Osteoblast (primary cell): ENCODE measurements around the gene DZIP1L. TPM values are rescaled to one million over a fixed set of nuclear protein-coding genes. Genes with fewer than 3 reads are reported as not detected.
A peak's percentile ranks its signal among the peaks of the same experiment; 100 is the strongest.

Experiments
- DNase-seq: peaks from one replicate; pipeline ENCODE4 v3.0.0; 2011; ENCODE audit warnings: low spot score, mixed read lengths; ENCODE audit not compliant: insufficient read length; ENCODE audit errors: missing footprints
- H2AFZ ChIP-seq: 2 replicates; pipeline ENCODE4 v1.6.0; 2011; ENCODE audit warnings: mild to moderate bottlenecking, low read length
- H3K27ac ChIP-seq: 2 replicates; pipeline ENCODE4 v1.5.1; 2011; ENCODE audit warnings: mild to moderate bottlenecking, low read depth, low read length, moderate library complexity
- H3K27me3 ChIP-seq: 2 replicates; pipeline ENCODE4 v1.6.0; 2012; ENCODE audit warnings: mild to moderate bottlenecking, control low read depth, inconsistent platforms, low read length, moderate library complexity; ENCODE audit not compliant: insufficient read depth
- H3K36me3 ChIP-seq: 2 replicates; pipeline ENCODE4 v1.5.1; 2011; ENCODE audit warnings: mild to moderate bottlenecking, low read length, control low read depth, moderate library complexity; ENCODE audit not compliant: insufficient read depth
- H3K4me1 ChIP-seq: 2 replicates; pipeline ENCODE4 v1.5.1; 2011; ENCODE audit warnings: mild to moderate bottlenecking, low read length, control low read depth, moderate library complexity; ENCODE audit not compliant: insufficient read depth
- H3K4me2 ChIP-seq: 2 replicates; pipeline ENCODE4 v1.6.0; 2011; ENCODE audit warnings: mild to moderate bottlenecking, low read length; ENCODE audit not compliant: insufficient read depth
- H3K4me3 ChIP-seq: fragments of 200-600 bp; sonication (generic); 3 replicates; pipeline ENCODE4 v1.5.1; 2012; ENCODE audit warnings: mild to moderate bottlenecking, low read length, inconsistent platforms; ENCODE audit not compliant: insufficient read depth
- H3K79me2 ChIP-seq: 2 replicates; pipeline ENCODE4 v1.6.0; 2012; ENCODE audit warnings: mild to moderate bottlenecking, low read length, control low read depth, inconsistent platforms; ENCODE audit not compliant: insufficient read depth
- H3K9me3 ChIP-seq: 2 replicates; pipeline ENCODE4 v1.5.1; 2011; ENCODE audit warnings: low read depth, low read length, control low read depth
- H4K20me1 ChIP-seq: 2 replicates; pipeline ENCODE4 v1.6.0; 2012; ENCODE audit warnings: mild to moderate bottlenecking, low read length, control low read depth; ENCODE audit not compliant: insufficient read depth
- total RNA-seq: library from RNA; depleted of rRNA; stranded (reverse); fragments of >200 nt; gene quantifications from 2 replicates; pipeline ENCODE4 v1.2.3, GENCODE V29; 2012
- TF ChIP-seq, protein P1 (sequence below): IDR thresholded peaks from 2 replicates; pipeline ENCODE4 v1.5.1; 2011; ENCODE audit warnings: mild to moderate bottlenecking, low read depth, low read length, moderate library complexity; ENCODE audit errors: extremely low read depth

Gene DZIP1L
- total RNA-seq, 1 donor = 42.3 TPM

DNA sequence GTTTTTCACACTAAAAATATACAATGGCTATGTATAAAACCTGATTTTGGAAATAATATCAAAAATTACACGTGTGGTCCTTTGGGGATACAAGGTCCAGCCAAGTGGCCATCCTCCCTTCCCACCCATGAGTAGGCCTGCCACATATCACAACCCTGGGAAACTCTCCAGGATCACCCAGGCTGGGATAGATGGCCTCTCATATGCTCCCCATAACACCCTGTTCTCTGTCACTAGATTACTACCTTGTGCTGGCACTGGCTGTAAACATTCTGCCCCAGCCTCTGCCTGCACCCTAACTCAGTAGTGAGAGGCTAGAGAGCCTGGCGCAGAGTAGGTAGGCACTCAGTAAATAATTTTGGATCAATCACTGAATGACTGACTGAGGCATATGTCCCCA lies 53.4 kb downstream of the DZIP1L start:
- Histone ChIP-seq H3K9me3 (no peaks in the 10 kb centered on the region), H4K20me1 (no peaks in the 10 kb centered on the region), H3K4me2 (no peak overlapping the region), H3K4me1 (peaks cover 12% of the 10 kb centered on the region), H3K27ac (peak overlapping the region; percentile 4), H2AFZ (no peak overlapping the region), H3K4me3 (no peak overlapping the region), H3K36me3 (peaks cover 49% of the 10 kb centered on the region), H3K79me2 (no peaks in the 10 kb centered on the region), H3K27me3 (no peaks in the 10 kb centered on the region)
- DNase-seq = no peak
- TF ChIP-seq, protein P1, sequence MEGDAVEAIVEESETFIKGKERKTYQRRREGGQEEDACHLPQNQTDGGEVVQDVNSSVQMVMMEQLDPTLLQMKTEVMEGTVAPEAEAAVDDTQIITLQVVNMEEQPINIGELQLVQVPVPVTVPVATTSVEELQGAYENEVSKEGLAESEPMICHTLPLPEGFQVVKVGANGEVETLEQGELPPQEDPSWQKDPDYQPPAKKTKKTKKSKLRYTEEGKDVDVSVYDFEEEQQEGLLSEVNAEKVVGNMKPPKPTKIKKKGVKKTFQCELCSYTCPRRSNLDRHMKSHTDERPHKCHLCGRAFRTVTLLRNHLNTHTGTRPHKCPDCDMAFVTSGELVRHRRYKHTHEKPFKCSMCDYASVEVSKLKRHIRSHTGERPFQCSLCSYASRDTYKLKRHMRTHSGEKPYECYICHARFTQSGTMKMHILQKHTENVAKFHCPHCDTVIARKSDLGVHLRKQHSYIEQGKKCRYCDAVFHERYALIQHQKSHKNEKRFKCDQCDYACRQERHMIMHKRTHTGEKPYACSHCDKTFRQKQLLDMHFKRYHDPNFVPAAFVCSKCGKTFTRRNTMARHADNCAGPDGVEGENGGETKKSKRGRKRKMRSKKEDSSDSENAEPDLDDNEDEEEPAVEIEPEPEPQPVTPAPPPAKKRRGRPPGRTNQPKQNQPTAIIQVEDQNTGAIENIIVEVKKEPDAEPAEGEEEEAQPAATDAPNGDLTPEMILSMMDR = no peak

DNA sequence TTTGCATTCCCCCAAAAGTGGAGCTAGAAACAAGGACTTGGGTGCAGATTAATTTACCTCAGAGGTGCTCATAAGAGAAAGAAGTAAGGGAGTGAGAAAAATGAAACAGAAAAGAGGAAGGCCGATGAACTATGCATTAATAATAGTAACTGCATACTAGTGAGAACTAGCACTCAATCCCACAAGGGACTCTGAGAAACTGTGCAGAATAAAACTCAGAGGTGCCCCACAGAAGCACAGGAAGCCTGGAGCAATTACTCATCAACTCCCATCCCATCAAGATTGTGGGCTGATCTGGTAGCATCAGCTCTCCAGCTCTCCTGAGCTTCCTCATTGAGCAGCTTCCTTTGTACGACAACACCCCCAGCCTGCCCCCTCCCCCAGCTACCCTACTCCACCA lies 54.6 kb downstream of the DZIP1L start:
- Histone ChIP-seq H3K79me2 (no peaks in the 10 kb centered on the region), H4K20me1 (no peaks in the 10 kb centered on the region), H2AFZ (no peak overlapping the region), H3K27me3 (no peaks in the 10 kb centered on the region), H3K9me3 (no peaks in the 10 kb centered on the region), H3K4me2 (no peak overlapping the region), H3K4me3 (no peak overlapping the region), H3K27ac (no peak overlapping the region), H3K36me3 (peaks cover 36% of the 10 kb centered on the region), H3K4me1 (peaks cover 12% of the 10 kb centered on the region)
- peak; percentile 74 for DNase-seq
- TF ChIP-seq, protein P1 = no peak

DNA sequence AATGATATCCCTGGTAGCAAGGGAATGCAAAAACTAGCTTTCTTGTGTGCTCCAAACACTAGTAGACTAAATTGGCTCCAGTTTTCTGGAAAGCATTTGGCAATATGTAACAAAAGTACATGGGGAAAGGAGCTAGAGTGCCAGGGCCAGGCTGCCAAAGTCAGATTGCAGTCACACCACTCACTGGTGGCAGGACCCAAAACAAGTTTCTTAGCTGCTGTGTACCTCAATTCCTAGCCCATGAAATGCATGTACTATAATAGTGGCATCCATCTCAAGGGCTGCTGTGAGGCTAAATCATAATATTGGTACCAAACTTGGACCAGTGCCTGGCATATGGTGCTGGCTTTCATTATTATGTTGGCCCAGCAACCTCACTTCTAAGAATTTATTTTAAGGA lies 56.1 kb downstream of the DZIP1L start:
- no peak for DNase-seq
- H3K27me3 ChIP-seq = no peaks in the 10 kb centered on the region
- no peaks in the 10 kb centered on the region for H3K79me2 ChIP-seq
- peaks cover 24% of the 10 kb centered on the region for H3K36me3 ChIP-seq
- H3K4me1 ChIP-seq = peaks cover 12% of the 10 kb centered on the region
- no peak overlapping the region for H3K4me2 ChIP-seq
- H3K4me3 ChIP-seq = no peak overlapping the region
- TF ChIP-seq, protein P1 = no peak
- no peaks in the 10 kb centered on the region for H3K9me3 ChIP-seq
- H3K27ac ChIP-seq = no peak overlapping the region
- H2AFZ ChIP-seq = no peak overlapping the region
- no peaks in the 10 kb centered on the region for H4K20me1 ChIP-seq

DNA sequence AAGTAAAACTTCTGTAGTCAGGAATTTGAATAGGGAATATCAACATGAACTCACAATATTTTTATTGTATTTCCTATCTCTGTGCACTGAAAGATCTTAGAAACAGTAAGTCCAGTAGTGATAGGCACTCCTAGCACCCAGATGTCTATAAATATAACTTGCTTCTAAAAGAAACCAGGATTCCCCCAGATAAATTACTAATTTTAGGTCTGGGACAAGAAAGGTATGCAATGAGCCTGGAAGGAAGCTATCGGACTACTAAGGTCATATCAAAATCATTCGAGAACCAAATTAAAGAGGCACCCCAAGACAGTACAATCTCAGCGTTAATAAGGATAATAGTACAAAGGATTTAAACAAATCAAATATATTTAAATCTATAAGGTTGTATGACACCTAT lies 58.0 kb downstream of the DZIP1L start:
- DNase-seq = no peak
- H3K27ac ChIP-seq = no peak overlapping the region
- H3K36me3 ChIP-seq = peaks cover 24% of the 10 kb centered on the region
- H3K4me3 ChIP-seq = no peak overlapping the region
- peaks cover 5% of the 10 kb centered on the region for H3K4me1 ChIP-seq
- H2AFZ ChIP-seq = no peak overlapping the region
- no peaks in the 10 kb centered on the region for H4K20me1 ChIP-seq
- no peaks in the 10 kb centered on the region for H3K79me2 ChIP-seq
- no peaks in the 10 kb centered on the region for H3K27me3 ChIP-seq
- TF ChIP-seq, protein P1 = no peak
- H3K9me3 ChIP-seq = no peaks in the 10 kb centered on the region
- H3K4me2 ChIP-seq = no peak overlapping the region
